Endothelial cell (in vitro differentiated cells): ENCODE measurements around the gene PHB1. TPM values are rescaled to one million over a fixed set of nuclear protein-coding genes. Genes with fewer than 3 reads are reported as not detected.

Experiments used
- DNase-seq: peaks from one replicate; pipeline ENCODE4 v3.0.0; 2021; ENCODE audit warnings: low spot score
- H3K27ac Mint-ChIP-seq: one replicate; pipeline ENCODE4 v1.8.0; 2021; ENCODE audit warnings: mixed read lengths, inconsistent platforms; ENCODE audit not compliant: unreplicated experiment
- H3K27me3 Mint-ChIP-seq: one replicate; pipeline ENCODE4 v1.8.0; 2021; ENCODE audit warnings: mild to moderate bottlenecking, moderate library complexity, mixed read lengths, inconsistent platforms; ENCODE audit not compliant: unreplicated experiment
- H3K36me3 Mint-ChIP-seq: one replicate; pipeline ENCODE4 v1.8.0; 2021; ENCODE audit warnings: mild to moderate bottlenecking, low read depth, mixed read lengths, inconsistent platforms; ENCODE audit not compliant: unreplicated experiment
- H3K4me1 Mint-ChIP-seq: one replicate; pipeline ENCODE4 v1.8.0; 2021; ENCODE audit warnings: mild to moderate bottlenecking, mixed read lengths, inconsistent platforms; ENCODE audit not compliant: unreplicated experiment
- H3K4me3 Mint-ChIP-seq: one replicate; pipeline ENCODE4 v1.8.0; 2021; ENCODE audit warnings: mild to moderate bottlenecking, mixed read lengths, inconsistent platforms; ENCODE audit not compliant: unreplicated experiment
- H3K9me3 Mint-ChIP-seq: one replicate; pipeline ENCODE4 v1.8.0; 2021; ENCODE audit warnings: mixed read lengths, inconsistent platforms; ENCODE audit not compliant: unreplicated experiment
- CTCF ChIP-seq: fragments of 200-600 bp; sonication (generic); IDR thresholded peaks from one replicate; pipeline ENCODE4 v1.5.0; 2021; ENCODE audit warnings: antibody characterized with exemption; ENCODE audit not compliant: unreplicated experiment
- total RNA-seq: library from RNA; stranded (reverse); fragmentation: NEBNext Ultra II Directional; extraction: Animal tissue kit (Norgen Biotek cat#: 25700); gene quantifications from one replicate; pipeline ENCODE4 v1.2.1, GENCODE V29; 2021; ENCODE audit not compliant: unreplicated experiment

PHB1 gene
- total RNA-seq, 1 donor from 2014 or later = 181 TPM

GRCh38 chr17:49388692-49389513, 25.8 kb downstream of the PHB1 start:
- H3K27ac Mint-ChIP-seq = no peak overlapping the region
- no peak overlapping the region for H3K4me3 Mint-ChIP-seq
- no peaks in the 10 kb centered on the region for H3K9me3 Mint-ChIP-seq
- no peak for TF ChIP-seq CTCF
- no peaks in the 10 kb centered on the region for H3K36me3 Mint-ChIP-seq
- peaks cover 36% of the 10 kb centered on the region for H3K4me1 Mint-ChIP-seq
- H3K27me3 Mint-ChIP-seq = peaks cover 11% of the 10 kb centered on the region
- DNase-seq = no peak

GRCh38 chr17:49388290-49388640, 26.4 kb downstream of the PHB1 start:
- no peak for TF ChIP-seq CTCF
- Mint-ChIP-seq H3K9me3 (no peaks in the 10 kb centered on the region), H3K4me3 (no peak overlapping the region), H3K27ac (no peak overlapping the region), H3K27me3 (peaks cover 11% of the 10 kb centered on the region), H3K36me3 (no peaks in the 10 kb centered on the region), H3K4me1 (peaks cover 34% of the 10 kb centered on the region)
- DNase-seq = no peak

- peaks cover 11% of the 10 kb centered on the region for H3K27me3 Mint-ChIP-seq
- peaks cover 34% of the 10 kb centered on the region for H3K4me1 Mint-ChIP-seq
- H3K36me3 Mint-ChIP-seq = no peaks in the 10 kb centered on the region
- H3K4me3 Mint-ChIP-seq = peak overlapping the region; percentile 15
- TF ChIP-seq CTCF = no peak
- no peak overlapping the region for H3K27ac Mint-ChIP-seq
- H3K9me3 Mint-ChIP-seq = no peaks in the 10 kb centered on the region
- DNase-seq = no peak
These were observed 27.0 kb downstream of the PHB1 start for GRCh38 chr17:49387498-49388289.

GRCh38 chr17:49386373-49386772, 28.3 kb downstream of the PHB1 start:
- no peak for TF ChIP-seq CTCF
- Mint-ChIP-seq H3K4me1 (peaks cover 34% of the 10 kb centered on the region), H3K36me3 (peaks cover 3% of the 10 kb centered on the region), H3K9me3 (no peaks in the 10 kb centered on the region), H3K4me3 (no peak overlapping the region), H3K27me3 (peaks cover 11% of the 10 kb centered on the region), H3K27ac (no peak overlapping the region)
- DNase-seq = no peak

GRCh38 chr17:49384951-49385350, 29.7 kb downstream of the PHB1 start:
- Mint-ChIP-seq H3K36me3 (peaks cover 3% of the 10 kb centered on the region), H3K4me3 (no peak overlapping the region), H3K4me1 (peaks cover 21% of the 10 kb centered on the region), H3K9me3 (no peaks in the 10 kb centered on the region), H3K27ac (no peak overlapping the region), H3K27me3 (peaks cover 9% of the 10 kb centered on the region)
- no peak for TF ChIP-seq CTCF
- DNase-seq = no peak
